Measurements from ENCODE around the gene RBM33.

RBM33 gene

GRCh38 chr7:155625557-155625956 is 18.9 kb upstream of the RBM33 start:
- no peak for DNase-seq

- no peak for DNase-seq
These were observed 15.3 kb upstream of the RBM33 start for GRCh38 chr7:155629171-155629570.

- DNase-seq: no peak
These were observed 13.3 kb upstream of the RBM33 start for GRCh38 chr7:155631155-155631554.

GRCh38 chr7:155635817-155636216 is 8.6 kb upstream of the RBM33 start:
- no peak for DNase-seq

- no peak for DNase-seq
These were observed 7.3 kb upstream of the RBM33 start for GRCh38 chr7:155637155-155637554.

- no peak for DNase-seq
These were observed 6.1 kb upstream of the RBM33 start for GRCh38 chr7:155638366-155638765.

- no peak for DNase-seq
These were observed 4.4 kb upstream of the RBM33 start for GRCh38 chr7:155639958-155640520.

- DNase-seq: no peak
These were observed 3.8 kb upstream of the RBM33 start for GRCh38 chr7:155640629-155641028.

GRCh38 chr7:155643804-155644177 is 670 bp upstream of the RBM33 start:
- DNase-seq: no peak

- DNase-seq: peak; percentile 28
These were observed 579 bp downstream of the RBM33 start for GRCh38 chr7:155644971-155645509.

GRCh38 chr7:155645662-155646061 is 1.2 kb downstream of the RBM33 start:
- DNase-seq: no peak

- no peak for DNase-seq
These were observed 2.2 kb downstream of the RBM33 start for GRCh38 chr7:155646669-155647068.

- DNase-seq: no peak
These were observed 2.8 kb downstream of the RBM33 start for GRCh38 chr7:155647302-155647701.

- no peak for DNase-seq
These were observed 3.3 kb downstream of the RBM33 start for GRCh38 chr7:155647734-155648133.

GRCh38 chr7:155648752-155649339 is 4.4 kb downstream of the RBM33 start:
- no peak for DNase-seq

GRCh38 chr7:155649588-155649987 is 5.1 kb downstream of the RBM33 start:
- DNase-seq: no peak

- no peak for DNase-seq
These were observed 8.0 kb downstream of the RBM33 start for GRCh38 chr7:155652156-155653114.

GRCh38 chr7:155653803-155654202 is 9.3 kb downstream of the RBM33 start:
- DNase-seq: no peak

- no peak for DNase-seq
These were observed 12.4 kb downstream of the RBM33 start for GRCh38 chr7:155656891-155657290.

- no peak for DNase-seq
These were observed 15.7 kb downstream of the RBM33 start for GRCh38 chr7:155660059-155660757.

- DNase-seq: no peak
These were observed 16.3 kb downstream of the RBM33 start for GRCh38 chr7:155660758-155661093.

GRCh38 chr7:155662343-155663043 is 18.0 kb downstream of the RBM33 start:
- DNase-seq: no peak

GRCh38 chr7:155663937-155664336 is 19.5 kb downstream of the RBM33 start:
- DNase-seq: no peak
